ENCODE measurements around the gene CALY.

CALY gene

DNA sequence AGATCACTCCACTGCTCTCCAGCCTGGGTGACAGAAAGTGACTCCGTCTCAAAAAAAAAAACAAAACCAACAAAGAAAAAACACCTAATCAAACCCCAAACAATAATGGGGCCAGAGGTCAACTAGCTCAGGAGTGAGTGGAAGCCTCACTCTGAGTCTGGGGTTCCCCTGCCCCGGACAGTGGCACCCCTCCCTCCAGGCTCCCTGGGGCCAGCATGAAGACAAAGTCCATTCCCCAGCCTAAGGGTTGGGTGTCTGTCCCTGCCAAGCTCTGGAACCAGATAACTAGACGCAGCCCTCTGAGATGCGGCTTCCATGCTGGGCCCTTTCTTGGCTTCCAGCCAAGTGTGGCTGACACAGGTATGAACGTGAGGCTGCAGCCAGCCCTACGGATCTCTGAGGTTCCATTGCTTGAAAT, 22.9 kb upstream of the CALY start:
- no peak overlapping the region for H3K4me3 ChIP-seq (ENCODE audit: low read depth, low read length)
- no peak for DNase-seq (ENCODE audit: low read depth)
- no peak for TF ChIP-seq CTCF (IDR thresholded peaks at IDR 0.05; ENCODE audit: insufficient read depth, low read depth, low read length, missing control alignments)

DNA sequence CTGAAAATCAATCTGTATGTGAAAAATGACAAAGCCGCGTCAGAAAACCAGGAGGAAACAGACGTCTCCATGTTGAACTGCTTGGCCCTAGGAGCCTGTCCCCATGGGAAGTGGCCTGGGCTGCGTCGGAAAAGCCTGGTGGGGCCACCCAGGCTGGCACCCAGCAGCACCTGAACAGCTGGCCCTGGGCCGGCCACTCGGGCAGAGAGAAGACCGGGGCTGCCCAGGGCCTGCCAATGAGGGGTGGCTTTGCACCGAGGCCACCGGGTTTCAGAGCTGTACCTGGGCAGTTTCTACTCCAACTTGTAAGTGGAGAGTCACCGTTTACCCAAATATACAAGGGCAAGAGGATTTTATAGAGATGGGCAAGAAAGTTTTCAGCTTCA, 22.2 kb upstream of the CALY start:
- no peak for TF ChIP-seq CTCF (IDR thresholded peaks at IDR 0.05; ENCODE audit: insufficient read depth, low read depth, low read length, missing control alignments)
- DNase-seq (ENCODE audit: low read depth), result no peak
- no peak overlapping the region for H3K4me3 ChIP-seq (ENCODE audit: low read depth, low read length)

DNA sequence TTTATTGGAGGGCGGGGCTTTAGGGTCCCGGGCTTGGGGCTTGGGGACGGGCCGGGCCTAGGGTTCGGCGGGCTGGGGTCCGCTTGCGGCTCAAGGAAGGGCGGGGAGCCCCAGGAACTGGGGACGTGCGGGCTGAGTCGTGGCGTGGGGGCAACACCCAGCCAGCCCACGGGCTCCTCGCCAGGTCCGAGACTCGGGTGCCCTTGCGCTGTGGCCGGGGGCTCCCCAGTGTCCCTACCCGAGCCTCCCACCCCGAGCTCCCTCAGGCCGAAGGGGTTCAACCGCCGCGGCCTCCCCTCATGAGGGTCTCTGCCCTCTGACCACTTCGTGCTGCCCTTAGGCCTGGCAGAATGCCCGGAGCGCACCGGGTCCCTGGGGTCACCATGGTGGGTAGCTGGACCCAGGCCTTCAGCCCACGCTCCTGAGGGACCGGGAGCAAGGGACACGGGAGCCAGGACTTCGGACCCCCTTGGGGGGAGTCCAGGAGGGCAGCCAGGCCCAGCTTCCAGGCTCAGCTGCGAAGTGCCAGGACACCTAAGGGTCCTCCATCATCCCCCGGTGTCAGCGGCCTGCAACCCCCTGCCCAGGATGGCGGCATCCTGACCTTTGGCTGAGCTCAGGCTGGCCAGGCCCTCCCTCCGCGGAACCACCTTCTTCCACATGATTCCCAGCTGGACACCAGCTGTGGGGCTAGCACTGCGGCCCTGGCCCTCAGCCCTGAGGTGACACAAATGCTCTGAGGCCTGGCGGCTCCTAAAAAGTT, 21.6 kb upstream of the CALY start:
- no peak overlapping the region for H3K4me3 ChIP-seq (ENCODE audit: low read depth, low read length)
- DNase-seq (ENCODE audit: low read depth), result no peak
- TF ChIP-seq CTCF (IDR thresholded peaks at IDR 0.05; ENCODE audit: insufficient read depth, low read depth, low read length, missing control alignments), result no peak

GRCh38 chr10:133357285-133358161, 20.8 kb upstream of the CALY start, which contains the start of gene FUOM:
Gene FUOM (minus strand): TSS chr10:133358019. CDS start chr10:133358007, 12 bp downstream.
- peak within 1 kb of the TSS; percentile 74 for H3K4me3 ChIP-seq (ENCODE audit: low read depth, low read length)
- no peak for TF ChIP-seq CTCF (IDR thresholded peaks at IDR 0.05; ENCODE audit: insufficient read depth, low read depth, low read length, missing control alignments)
- DNase-seq (ENCODE audit: low read depth), result peak; percentile 84

DNA sequence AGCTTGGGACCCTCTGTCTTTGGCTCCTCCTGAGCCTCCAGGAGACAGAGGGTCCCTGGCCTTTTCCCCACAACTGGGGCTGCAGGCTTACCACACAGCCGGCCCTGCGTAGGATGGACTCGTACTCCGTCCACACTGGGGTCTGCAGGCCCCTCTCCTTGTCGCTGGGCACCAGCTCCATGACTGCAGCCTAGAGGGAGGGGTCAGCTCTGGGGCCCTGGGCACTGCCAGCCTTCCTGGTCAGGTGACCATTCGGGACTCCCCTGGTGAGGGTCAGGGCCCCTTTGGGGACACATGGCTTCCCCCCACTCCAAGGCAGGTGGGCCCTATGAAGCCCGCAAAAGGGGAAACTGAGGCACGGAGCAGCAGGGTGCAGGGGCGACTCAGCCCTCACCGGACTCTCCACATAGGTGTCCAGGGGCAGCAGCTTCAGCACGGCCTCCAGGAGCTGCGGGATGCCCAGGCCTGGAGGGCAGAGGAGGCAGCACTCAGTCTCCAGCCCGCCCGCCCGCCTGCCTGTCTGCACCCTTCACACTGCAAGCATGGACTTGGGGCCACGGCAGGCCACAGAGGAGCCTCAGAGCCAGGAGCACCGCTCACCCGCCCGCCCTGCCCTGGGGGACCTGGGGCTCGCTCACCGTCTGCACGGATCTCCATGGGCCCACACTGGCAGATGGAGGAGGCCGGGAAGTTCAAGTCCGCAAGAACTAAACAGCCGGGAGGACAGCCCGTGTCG, 20.0 kb upstream of the CALY start:
- no peak for DNase-seq (ENCODE audit: low read depth)
- H3K4me3 ChIP-seq (ENCODE audit: low read depth, low read length), result peak overlapping the region; percentile 74
- TF ChIP-seq CTCF (IDR thresholded peaks at IDR 0.05; ENCODE audit: insufficient read depth, low read depth, low read length, missing control alignments), result no peak

GRCh38 chr10:133355991-133356390, 19.3 kb upstream of the CALY start:
- no peak for DNase-seq (ENCODE audit: low read depth)
- no peak for TF ChIP-seq CTCF (IDR thresholded peaks at IDR 0.05; ENCODE audit: insufficient read depth, low read depth, low read length, missing control alignments)
- H3K4me3 ChIP-seq (ENCODE audit: low read depth, low read length), result no peak overlapping the region

All from GM12865 (cell line).